HG03558 (cell line): ENCODE data around the gene GSK3A.

Experiments used
- ATAC-seq: cut with Tn5 transposase; IDR thresholded peaks from one replicate; pipeline ENCODE4 v1.9.1; 2021; ENCODE audit warnings: moderate number of reproducible peaks; ENCODE audit not compliant: unreplicated experiment; ENCODE audit errors: extremely low read depth

Gene GSK3A

DNA sequence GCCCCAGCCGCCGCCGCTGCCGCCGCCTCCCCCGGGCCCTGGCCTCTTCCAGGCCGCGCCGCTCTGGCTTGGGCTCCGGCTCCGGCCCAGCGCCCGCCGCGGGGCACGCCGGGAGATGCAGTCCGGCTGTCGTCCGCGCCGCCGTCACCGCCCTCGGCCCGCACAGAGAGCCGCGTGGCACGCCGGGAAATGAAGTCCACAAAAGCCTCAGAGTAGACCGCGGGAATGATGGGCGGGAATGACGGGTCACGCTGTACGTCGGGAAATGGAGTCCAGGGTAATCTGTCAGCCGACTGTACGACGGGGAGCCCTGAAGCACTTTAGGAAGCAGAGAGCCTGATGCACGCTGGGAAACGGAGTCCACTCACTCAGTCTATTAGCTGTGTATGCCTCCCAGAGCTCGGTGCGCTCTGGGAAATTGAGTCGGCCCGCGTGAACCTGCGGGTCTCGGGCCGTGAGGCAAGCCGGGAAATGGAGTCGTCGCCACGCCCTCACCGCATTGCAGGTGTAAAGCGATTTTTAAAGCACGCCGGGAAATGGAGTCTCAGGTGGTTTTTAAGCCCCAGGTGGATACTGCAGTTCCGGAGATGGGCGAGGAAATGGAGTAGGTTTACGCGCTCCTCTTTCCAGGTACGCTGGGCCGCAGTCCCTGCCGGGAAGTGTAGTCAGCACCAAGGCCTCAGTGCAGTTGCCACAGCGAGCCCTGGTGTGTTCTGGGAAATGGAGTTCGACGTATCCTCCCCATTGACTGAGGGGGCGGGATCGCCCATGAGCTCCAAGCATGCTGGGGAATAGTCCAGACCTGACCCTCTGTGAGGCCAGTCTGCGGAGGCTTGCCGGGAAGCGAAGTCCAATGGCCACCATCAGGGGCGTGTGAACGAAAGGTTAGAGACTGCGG is at the start of gene GSK3A:
GSK3A (minus strand) TSS at position 91 of the 898 bp plus-strand sequence. CDS start 137 bp downstream, outside the sequence.
- peak; percentile 36 for ATAC-seq

DNA sequence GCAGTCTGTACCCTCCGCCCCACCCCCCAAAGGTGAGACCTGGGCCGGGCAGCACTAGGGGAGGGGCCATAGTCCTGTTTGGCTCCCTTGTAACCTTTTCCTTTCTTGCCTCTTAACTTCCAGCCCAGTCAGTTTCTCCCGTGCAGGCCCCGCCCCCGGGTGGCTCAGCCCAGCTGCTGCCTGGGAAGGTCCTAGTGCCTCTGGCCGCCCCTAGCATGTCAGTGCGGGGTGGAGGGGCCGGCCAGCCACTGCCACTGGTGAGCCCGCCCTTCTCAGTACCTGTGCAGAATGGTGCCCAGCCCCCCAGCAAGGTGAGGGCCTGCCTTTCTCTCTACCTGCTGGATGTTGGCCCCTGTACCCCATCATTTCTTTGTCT is 49.0 kb upstream of the GSK3A start:
- no peak for ATAC-seq

DNA sequence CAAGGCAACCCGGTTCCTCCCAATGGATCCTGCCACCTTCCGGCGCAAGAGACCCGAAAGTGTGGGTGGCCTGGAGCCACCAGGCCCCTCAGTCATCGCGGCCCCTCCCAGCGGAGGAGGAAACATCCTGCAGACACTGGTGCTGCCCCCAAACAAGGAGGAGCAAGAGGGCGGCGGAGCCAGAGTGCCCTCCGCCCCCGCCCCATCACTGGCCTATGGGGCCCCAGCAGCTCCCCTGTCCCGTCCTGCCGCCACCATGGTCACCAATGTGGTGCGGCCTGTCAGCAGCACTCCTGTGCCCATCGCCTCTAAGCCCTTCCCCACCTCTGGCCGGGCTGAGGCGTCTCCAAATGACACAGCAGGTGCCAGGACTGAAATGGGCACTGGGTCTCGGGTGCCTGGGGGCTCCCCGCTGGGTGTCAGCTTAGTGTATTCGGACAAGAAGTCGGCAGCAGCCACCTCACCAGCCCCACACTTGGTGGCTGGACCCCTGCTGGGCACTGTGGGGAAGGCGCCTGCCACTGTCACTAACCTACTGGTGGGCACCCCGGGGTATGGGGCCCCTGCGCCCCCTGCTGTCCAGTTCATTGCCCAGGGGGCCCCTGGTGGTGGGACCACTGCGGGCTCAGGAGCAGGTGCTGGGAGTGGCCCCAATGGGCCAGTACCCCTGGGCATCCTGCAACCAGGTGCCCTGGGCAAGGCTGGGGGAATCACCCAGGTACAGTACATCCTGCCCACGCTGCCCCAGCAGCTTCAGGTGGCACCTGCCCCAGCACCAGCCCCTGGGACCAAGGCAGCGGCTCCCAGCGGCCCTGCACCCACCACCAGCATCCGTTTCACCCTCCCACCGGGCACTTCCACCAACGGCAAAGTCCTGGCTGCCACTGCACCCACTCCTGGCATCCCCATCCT is 48.4 kb upstream of the GSK3A start:
- no peak for ATAC-seq

DNA sequence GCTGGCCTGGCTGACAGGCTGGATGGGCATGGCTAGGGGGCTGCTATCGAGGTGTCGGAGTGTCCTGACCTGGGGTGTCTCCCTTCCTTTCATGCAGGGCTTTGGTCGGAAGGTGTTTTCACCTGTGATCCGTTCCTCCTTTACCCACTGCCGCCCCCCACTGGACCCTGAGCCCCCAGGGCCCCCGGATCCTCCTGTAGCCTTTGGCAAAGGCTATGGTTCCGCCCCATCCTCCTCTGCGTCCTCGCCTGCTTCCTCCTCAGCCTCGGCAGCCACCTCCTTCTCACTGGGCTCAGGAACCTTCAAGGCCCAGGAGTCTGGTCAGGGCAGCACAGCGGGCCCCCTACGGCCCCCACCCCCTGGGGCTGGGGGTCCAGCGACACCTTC is 47.7 kb upstream of the GSK3A start:
- no peak for ATAC-seq

DNA sequence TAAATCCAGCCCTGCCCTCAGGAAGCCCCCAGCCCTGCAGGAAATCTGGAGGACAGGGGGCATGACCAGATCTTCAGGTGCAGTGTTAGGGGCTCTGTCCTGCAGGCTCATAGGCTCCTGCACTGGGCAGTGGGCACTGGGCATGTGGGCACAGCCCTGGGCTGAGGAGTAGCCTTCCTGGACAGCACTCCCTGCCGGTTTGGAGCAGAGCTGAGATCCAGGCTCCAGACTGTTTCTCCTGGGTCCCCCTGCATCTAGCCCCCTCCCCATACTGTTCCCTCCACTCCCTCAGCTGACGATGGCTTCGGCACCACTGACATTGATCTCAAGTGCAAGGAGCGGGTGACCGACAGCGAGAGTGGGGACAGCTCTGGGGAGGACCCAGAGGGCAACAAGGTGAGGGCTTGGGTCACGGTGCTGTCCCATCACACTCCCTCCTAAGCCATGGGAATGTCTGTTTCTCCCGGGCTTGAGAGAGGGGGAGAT is 47.2 kb upstream of the GSK3A start:
- ATAC-seq, result no peak

DNA sequence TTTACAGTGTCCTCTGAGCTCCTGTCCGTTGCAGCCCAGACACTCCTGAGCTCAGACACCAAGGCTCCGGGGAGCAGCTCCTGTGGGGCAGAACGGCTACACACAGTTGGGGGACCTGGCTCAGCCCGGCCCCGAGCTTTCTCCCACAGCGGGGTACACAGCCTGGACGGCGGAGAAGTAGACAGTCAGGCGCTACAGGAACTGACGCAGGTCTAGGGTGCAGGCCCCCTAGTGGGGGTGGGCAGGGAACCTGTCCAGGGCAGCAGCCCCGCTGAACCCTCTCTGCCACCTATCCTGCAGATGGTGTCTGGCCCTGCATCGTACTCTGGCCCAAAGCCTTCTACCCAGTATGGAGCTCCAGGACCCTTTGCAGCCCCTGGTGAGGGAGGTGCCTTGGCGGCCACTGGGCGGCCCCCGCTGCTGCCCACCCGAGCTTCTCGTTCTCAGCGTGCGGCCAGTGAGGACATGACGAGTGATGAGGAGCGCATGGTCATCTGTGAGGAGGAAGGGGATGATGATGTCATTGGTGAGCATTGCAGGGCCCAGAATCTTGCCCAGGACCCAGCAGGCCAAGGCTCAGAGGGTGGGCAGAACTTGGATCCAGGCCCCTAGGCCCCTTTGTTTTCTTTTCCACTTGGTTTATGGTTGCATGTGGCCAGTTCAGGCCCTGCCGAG is 46.6 kb upstream of the GSK3A start:
- ATAC-seq, result no peak

DNA sequence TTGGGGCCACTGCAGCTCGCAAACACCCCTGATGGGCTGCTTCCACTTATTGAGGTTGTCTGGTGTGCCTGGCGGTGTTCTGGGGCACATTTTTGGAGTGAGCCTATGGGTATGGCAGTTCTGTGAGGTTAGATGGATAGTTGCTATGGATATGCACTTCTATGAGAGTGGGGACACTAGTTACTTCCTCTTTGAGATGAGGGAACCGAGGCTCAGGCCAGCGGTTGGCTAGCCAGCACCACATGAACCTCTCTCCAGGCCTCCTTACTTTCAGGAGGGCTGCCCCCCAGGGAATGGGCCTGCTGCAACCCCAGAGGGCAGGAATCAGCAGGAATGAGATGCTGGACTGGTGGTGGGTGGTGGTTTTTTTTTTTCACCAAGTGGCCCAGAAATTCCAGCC is 46.0 kb upstream of the GSK3A start:
- no peak for ATAC-seq

DNA sequence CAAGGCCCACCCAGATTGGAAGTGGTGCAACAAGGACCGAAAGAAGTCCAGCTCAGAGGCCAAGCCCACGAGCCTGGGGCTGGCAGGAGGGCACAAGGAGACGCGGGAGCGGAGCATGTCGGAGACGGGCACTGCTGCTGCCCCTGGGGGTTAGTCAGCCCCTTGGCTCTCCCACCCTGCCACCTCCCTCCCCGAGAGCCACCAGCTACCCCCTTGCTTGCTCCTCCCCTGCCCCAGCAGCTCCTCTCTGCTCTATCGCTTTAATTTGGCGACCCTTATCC is 45.4 kb upstream of the GSK3A start:
- no peak for ATAC-seq

DNA sequence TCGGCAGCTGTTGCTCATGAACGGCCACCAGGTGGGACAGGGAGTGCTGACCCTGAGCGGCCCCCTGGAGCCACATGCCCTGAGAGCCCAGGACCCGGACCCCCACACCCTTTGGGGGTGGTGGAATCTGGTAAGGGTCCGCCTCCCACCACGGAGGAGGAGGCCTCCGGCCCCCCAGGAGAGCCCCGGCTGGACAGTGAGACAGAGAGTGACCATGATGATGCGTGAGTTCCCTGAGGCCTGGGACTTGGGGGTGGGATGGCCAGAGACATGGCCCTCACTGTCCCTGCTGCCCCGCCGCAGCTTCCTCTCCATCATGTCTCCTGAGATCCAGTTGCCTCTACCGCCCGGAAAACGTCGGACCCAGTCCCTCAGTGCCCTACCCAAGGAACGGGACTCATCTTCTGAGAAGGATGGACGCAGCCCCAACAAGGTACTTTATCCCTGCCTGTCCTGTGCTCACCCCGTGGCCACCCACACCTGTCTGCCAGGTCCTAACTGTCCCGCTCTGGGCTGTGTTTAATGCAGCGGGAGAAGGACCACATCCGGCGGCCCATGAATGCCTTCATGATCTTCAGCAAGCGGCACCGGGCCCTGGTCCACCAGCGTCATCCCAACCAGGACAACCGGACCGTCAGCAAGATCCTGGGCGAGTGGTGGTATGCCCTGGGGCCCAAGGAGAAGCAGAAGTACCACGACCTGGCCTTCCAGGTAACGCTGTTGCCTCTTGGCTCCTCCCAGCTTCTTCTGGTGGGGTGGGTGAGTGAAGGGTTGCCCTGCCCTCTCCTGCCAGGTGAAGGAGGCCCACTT is 44.8 kb upstream of the GSK3A start:
- no peak for ATAC-seq

DNA sequence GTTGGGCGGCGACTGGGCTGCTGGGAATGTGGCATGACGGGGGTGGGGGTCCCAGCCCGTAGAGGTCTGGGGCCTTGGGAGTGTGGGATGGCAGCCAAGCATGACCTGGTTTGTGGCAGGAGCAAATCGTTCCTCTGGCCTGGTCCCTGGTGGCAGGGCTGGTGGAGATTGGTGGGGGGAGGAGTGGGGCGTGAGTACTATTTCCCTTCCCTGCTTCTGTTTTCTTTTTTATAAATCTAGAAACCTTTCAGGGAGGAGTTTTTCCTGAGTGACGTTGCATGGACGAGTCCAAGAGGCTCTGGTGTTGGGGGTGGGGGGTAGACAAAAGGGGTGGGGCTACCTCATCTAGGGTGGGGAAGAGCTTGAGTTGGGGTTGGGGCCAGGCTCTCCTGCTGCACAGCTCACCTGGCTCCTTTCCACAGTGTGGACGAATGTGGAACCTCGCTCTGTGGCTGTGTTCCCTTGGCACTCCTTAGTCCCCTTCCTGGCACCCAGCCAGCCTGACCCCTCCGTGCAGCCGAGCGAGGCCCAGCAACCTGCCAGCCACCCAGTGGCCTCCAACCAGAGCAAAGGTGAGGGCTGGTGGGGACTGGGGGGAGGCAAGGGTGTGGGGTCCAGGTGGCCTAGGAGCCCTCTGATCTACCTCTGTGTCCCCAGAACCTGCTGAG is 44.1 kb upstream of the GSK3A start:
- ATAC-seq, result no peak

DNA sequence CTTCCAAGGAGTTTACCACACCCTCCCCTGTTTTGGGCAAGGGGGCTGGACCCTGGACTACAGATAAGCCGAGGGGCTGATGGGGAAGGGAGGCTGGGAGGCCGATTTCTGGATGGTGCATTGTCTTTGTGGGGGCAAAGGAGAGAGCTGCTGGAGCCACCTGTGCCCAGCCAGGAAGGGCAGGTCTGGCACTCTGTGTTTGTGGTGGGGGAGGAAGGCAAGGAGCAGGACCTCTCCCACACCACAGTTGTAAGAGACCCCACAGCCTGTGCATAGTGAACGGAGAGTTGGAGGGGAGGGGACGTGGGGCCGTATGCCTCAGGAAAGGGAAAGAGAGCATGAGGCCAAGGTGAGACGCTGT is 43.6 kb upstream of the GSK3A start:
- no peak for ATAC-seq

DNA sequence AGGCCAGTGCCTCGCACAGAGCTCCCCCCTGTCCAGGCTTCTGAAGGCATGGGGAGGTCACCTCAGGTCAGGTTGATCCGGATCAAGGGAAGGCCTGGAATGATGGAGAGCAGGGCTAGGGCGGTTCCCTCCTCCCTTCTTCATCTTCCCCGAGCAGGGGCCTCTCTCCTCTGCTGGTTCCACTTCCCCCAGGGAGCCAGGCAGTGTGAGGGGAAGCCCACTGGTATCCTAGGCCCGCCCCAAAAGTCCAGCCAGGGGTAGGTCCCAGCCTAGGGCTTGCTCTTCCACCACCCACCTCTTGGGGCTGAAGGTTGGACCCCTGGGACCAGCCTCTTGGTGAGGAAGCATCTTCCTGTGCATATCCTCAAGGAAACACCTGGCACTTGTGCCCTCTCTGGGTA is 43.1 kb upstream of the GSK3A start:
- ATAC-seq, result no peak

DNA sequence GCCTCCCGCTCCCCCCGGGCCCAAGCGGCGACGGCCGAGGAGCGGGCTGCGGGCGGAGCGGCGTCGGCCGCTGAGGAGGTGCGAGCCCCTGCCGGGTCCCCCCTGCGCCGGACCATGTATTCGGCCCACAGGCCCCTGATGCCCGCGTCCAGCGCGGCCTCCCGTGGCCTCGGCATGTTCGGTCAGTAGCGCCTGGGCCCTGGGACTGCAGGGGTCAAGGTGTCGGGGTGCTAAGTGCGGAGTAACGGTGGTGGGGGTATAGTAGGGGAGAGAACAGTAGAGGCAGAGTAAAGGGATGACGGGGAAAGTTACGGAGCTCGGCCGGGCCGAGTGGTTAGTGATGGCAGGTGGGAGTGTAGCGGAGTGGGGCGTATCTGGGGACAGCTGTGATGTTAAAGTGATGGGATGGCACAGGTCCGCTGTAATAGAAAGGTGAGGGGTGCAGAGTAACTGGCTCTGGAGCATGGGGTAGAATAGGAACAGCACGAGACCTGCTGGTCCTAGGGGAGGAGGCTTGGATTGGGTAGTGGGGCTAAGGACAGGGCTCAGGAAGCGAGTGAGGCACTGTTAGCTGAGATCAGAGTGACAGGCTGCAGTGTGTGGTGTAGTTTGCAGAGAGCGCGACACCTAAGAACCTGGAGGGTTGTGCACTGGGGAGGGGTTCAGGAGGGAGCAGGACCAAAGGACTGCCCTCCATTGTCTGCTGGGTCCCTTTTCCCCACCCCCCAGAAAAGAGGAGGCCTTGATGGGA is 42.4 kb upstream of the GSK3A start:
- ATAC-seq, result no peak

DNA sequence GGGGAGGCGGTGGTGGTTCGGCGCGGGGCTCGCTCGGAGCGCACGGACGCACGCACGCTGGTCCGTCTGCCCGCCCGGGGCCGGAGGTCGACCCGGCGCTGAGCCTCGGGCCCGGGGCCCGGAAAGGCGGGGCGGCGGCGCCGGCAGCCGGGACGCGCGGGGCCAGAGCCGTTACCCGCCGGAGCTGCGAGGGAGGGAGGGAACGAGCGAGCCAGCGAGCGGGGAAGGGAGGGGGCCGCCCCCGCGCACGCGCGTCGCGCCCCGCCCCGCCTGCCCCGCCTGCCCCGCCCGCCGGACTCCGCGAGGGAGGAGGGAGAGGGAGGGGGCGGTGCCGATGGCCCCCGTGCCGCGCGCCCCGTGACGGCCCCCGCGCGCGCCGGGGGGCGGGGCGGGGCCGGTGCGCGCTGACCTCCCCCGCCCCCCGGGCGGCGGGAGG is 41.7 kb upstream of the GSK3A start:
- ATAC-seq, result peak; percentile 20

DNA sequence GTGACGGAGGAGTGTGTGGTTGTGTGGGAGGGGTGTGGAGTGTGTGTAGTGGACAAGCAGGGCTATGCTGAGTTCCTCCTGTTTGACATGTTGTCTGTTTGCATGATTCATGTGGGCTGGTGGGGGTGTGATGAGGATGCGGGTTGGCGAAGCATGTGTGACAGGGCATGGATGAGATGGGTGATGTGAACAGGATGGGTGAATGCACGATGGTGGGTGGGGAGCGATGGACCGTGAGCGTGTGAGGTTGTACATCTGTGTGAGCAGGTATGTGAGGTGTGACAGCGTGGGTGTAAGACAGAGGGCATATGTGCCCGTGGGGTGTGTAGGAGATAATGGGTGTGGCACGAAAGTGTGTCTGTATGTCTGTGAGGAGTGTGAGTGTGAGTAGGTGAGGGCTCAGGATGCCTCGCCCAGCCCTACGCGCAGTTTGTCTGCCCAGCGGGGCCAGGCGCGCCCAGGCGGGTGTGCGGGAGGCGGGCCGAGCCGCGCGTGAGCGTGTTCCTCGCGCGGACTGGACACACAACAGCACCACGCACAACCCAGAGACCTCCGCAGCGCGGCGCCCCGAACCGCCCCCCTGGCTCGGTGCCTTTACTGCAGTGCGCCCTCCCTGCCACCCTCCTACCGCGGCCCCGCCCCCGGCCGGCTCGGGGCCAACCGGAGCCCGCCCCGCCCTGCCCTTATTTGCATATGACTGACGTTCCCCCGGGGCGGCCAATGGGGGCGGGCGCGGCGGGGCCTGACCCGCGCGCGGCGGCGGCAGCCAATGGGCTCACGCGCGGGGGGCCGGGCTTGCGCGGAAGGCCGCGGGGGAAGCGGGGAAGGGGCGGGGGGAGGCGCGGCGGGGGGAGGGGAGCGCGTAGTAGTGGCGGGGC is 41.0 kb upstream of the GSK3A start:
- ATAC-seq, result peak; percentile 13

DNA sequence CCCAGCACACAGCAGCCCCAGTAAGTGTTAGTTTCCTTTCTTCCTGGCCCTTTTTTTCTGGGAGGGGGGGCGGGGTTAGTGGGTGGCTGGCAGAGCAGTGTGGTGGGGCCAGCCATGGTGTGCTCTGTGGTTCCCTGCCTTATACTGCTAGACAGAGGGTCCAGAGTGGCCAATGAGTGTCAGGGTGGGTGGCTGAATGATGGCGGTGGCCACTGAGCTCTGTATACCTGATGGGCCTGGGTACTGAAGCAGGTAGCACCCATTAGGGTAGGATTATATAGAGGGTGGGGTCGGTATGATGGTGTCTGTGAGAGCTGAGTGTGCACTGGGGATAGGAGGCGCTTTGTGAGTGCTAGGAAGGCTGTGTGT is 40.4 kb upstream of the GSK3A start:
- no peak for ATAC-seq

DNA sequence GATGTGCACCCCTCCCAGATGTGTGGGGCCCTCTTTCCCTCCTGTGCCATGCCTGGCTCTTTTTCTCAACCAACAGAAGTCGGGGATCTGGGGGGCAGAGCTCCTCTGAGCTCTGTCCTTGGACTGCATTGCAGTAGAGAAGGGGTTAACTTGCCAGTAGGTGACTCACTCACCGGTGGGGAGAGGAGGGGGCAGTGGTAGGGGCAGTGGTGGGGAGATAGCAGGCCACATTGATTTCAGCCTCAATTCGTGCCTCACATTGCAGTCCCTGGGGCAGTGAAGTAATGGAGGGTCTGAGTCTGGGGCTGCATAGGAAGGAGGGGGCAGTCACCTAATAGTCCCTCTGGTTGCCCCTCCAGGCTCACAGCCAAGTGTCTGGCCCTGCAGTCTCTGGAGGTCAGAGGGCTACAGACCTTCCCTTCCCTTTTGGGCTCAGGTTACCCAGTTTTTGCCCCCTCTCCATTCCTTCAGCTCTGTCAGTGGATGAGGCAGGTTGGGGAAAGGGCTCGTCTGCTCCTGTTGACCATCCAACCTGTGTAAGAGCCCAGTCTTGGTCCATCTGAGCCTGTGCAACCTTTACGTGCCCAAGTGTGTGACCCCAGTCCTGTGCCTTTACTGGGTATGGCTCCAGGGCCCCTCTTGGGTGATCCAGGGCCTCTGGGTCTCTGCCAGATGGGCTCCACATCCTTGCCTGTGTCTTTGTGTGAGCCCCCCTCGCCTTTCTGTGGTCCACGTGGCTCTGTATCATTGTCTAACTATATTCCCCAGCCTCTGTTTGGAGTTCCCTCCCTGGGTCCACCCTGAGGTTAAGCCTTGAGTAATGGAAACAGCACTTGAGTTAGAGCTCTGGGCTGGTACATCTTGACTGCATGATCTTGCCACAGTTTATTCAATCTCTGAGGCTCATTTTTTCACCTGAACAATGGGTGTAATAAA is 39.7 kb upstream of the GSK3A start:
- no peak for ATAC-seq
